Parathyroid adenoma (tissue), 2 donors: Measurements from ENCODE around the gene CMTM8.
A peak's percentile ranks its signal among the peaks of the same experiment; 100 is the strongest.

Experiments
- H2AFZ ChIP-seq: fragments of 300-600 bp; sonication (generic); one replicate; pipeline ENCODE4 v1.7.0; 2017; ENCODE audit warnings: antibody characterized with exemption, mild to moderate bottlenecking
- H3K27ac ChIP-seq: fragments of 300-600 bp; sonication (generic); one replicate; pipeline ENCODE4 v1.7.0; 2017
- H3K27me3 ChIP-seq: fragments of 300-600 bp; sonication (generic); one replicate; pipeline ENCODE4 v1.7.0; 2017; ENCODE audit warnings: low read length; ENCODE audit not compliant: control insufficient read depth, insufficient read depth
- H3K36me3 ChIP-seq: fragments of 300-600 bp; sonication (generic); one replicate; pipeline ENCODE4 v1.7.0; 2017; ENCODE audit warnings: low read length; ENCODE audit not compliant: control insufficient read depth, insufficient read depth
- H3K4me1 ChIP-seq: fragments of 300-600 bp; sonication (generic); one replicate; pipeline ENCODE4 v1.7.0; 2017; ENCODE audit warnings: control low read depth
- H3K4me2 ChIP-seq: fragments of 300-600 bp; sonication (generic); one replicate; pipeline ENCODE4 v1.7.0; 2017; ENCODE audit warnings: low read length
- H3K4me3 ChIP-seq: fragments of 300-600 bp; sonication (generic); one replicate; pipeline ENCODE4 v1.7.0; 2017; ENCODE audit warnings: low read depth, low read length
- H3K79me2 ChIP-seq: fragments of 300-600 bp; sonication (generic); one replicate; pipeline ENCODE4 v1.7.0; 2017; ENCODE audit warnings: control low read depth
- H3K9ac ChIP-seq: fragments of 300-600 bp; sonication (generic); one replicate; pipeline ENCODE4 v1.7.0; 2017; ENCODE audit warnings: mild to moderate bottlenecking
- H3K9me3 ChIP-seq: fragments of 300-600 bp; sonication (generic); one replicate; pipeline ENCODE4 v1.7.0; 2017; ENCODE audit warnings: low read length; ENCODE audit not compliant: control insufficient read depth
- CTCF ChIP-seq: fragments of 300-600 bp; sonication (generic); IDR thresholded peaks from one replicate; pipeline ENCODE4 v1.7.0; 2017; ENCODE audit warnings: antibody characterized with exemption, mild to moderate bottlenecking
- donor health status: primary hyperparathyroidism.

CMTM8 gene

DNA sequence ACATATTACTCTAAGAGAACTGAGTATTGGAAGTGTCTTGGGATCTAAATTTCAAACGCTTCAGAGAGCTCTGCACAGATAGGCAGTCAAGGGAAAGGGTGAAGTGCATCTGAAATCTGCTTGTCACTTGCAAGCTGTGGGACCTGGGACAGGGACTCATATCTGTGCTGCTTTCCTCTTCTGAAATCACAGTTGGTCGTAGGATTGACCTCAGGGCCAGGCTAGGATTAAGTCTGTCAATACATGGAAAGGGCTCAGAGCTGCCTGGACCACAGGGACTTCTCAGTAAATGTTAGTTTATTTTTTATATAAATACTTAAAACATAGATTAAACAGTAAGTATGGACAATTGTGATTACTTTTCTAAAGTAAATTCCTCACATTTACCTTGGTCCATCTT is 78.5 kb downstream of the CMTM8 start:
- no peaks in the 10 kb centered on the region for H3K9me3 ChIP-seq
- H3K9ac ChIP-seq = no peak overlapping the region
- no peaks in the 10 kb centered on the region for H3K36me3 ChIP-seq
- no peak overlapping the region for H2AFZ ChIP-seq
- TF ChIP-seq CTCF = no peak
- no peak overlapping the region for H3K4me2 ChIP-seq
- H3K4me1 ChIP-seq = peaks cover 43% of the 10 kb centered on the region
- no peak overlapping the region for H3K27ac ChIP-seq
- H3K79me2 ChIP-seq = peaks cover 13% of the 10 kb centered on the region
- H3K4me3 ChIP-seq = no peak overlapping the region
- no peaks in the 10 kb centered on the region for H3K27me3 ChIP-seq

DNA sequence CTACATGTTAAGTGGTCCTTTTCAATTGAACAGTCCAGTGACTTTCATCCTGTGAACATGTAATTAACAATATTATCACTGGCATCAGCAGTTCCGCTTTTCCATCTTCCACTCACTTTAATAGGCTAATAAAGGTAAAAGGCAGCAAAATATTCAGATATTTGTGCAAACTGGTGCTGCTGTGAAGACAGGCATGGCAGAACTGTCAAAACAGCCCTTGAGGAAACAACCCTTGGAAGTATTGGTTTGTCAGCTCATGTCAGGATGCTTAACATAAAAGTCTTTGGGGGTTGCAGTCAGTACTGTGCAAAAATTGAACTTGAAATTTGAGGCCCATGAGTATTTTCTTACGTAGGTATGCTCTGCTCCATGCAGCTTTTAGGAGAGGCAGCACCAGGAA is 81.1 kb downstream of the CMTM8 start:
- TF ChIP-seq CTCF = no peak
- Histone ChIP-seq H3K4me1 (peaks cover 50% of the 10 kb centered on the region), H3K36me3 (no peaks in the 10 kb centered on the region), H3K9ac (no peak overlapping the region), H2AFZ (no peak overlapping the region), H3K4me2 (peak overlapping the region; percentile 39), H3K4me3 (peak overlapping the region; percentile 27), H3K9me3 (no peaks in the 10 kb centered on the region), H3K79me2 (peaks cover 15% of the 10 kb centered on the region), H3K27ac (peak overlapping the region; percentile 62), H3K27me3 (no peaks in the 10 kb centered on the region)

- no peaks in the 10 kb centered on the region for H3K36me3 ChIP-seq
- H2AFZ ChIP-seq = no peak overlapping the region
- no peaks in the 10 kb centered on the region for H3K27me3 ChIP-seq
- H3K4me2 ChIP-seq = peak overlapping the region; percentile 39
- H3K4me3 ChIP-seq = no peak overlapping the region
- H3K4me1 ChIP-seq = peaks cover 53% of the 10 kb centered on the region
- H3K9me3 ChIP-seq = no peaks in the 10 kb centered on the region
- peaks cover 15% of the 10 kb centered on the region for H3K79me2 ChIP-seq
- H3K27ac ChIP-seq = peak overlapping the region; percentile 62
- H3K9ac ChIP-seq = no peak overlapping the region
- no peak for TF ChIP-seq CTCF
These were observed 81.6 kb downstream of the CMTM8 start for GRCh38 chr3:32320080-32320479.

- no peaks in the 10 kb centered on the region for H3K27me3 ChIP-seq
- H2AFZ ChIP-seq = peak overlapping the region; percentile 69
- H3K4me2 ChIP-seq = peak overlapping the region; percentile 39
- no peaks in the 10 kb centered on the region for H3K9me3 ChIP-seq
- peaks cover 64% of the 10 kb centered on the region for H3K4me1 ChIP-seq
- H3K9ac ChIP-seq = no peak overlapping the region
- H3K27ac ChIP-seq = peak overlapping the region; percentile 62
- peaks cover 15% of the 10 kb centered on the region for H3K79me2 ChIP-seq
- H3K4me3 ChIP-seq = no peak overlapping the region
- TF ChIP-seq CTCF = no peak
- no peaks in the 10 kb centered on the region for H3K36me3 ChIP-seq
These were observed 82.8 kb downstream of the CMTM8 start for GRCh38 chr3:32321095-32321790.

- Histone ChIP-seq H3K36me3 (no peaks in the 10 kb centered on the region), H3K4me2 (no peak overlapping the region), H3K9ac (no peak overlapping the region), H3K27me3 (no peaks in the 10 kb centered on the region), H3K9me3 (no peaks in the 10 kb centered on the region), H2AFZ (no peak overlapping the region), H3K79me2 (peaks cover 15% of the 10 kb centered on the region), H3K4me3 (no peak overlapping the region), H3K27ac (peak overlapping the region; percentile 62), H3K4me1 (peaks cover 71% of the 10 kb centered on the region)
- TF ChIP-seq CTCF = no peak
These were observed 83.8 kb downstream of the CMTM8 start for GRCh38 chr3:32322311-32322710.
